MCF 10A (cell line): Measurements from ENCODE around the gene EFNA1. TPM values are rescaled to one million over a fixed set of nuclear protein-coding genes. Genes with fewer than 3 reads are reported as not detected.

Experiments used
- BruUV-seq: library from RNA; stranded (reverse); fragments of 400-500 nt; replicated peaks from 2 replicates; lab custom pipeline; 2021; lab: Mats Ljungman, UMichigan
- CTCF ChIA-PET: fragments of 300-600 bp; sonication (Branson Sonifier 250); formaldehyde crosslinking; extraction: SDS; loops from one replicate; lab custom pipeline; 2021; ENCODE audit warnings: antibody characterized with exemption, inconsistent platforms; lab: Yijun Ruan, JAX
- POLR2A ChIA-PET: fragments of 300-600, 350-650 bp; sonication (Branson Sonifier 250); formaldehyde crosslinking; extraction: SDS; loops from one replicate; lab custom pipeline; 2020; ENCODE audit warnings: antibody characterized with exemption, inconsistent platforms; lab: Yijun Ruan, JAX
- DNase-seq: peaks from one replicate; pipeline ENCODE4 v3.0.0-alpha.2; 2018; ENCODE audit not compliant: unreplicated experiment
- H3K27ac Mint-ChIP-seq: one replicate; pipeline ENCODE4 v1.8.0; 2022; ENCODE audit warnings: mild to moderate bottlenecking, low read depth, mixed read lengths; ENCODE audit not compliant: unreplicated experiment
- H3K27me3 Mint-ChIP-seq: one replicate; pipeline ENCODE4 v1.8.0; 2022; ENCODE audit warnings: mixed read lengths; ENCODE audit not compliant: insufficient read depth, unreplicated experiment
- H3K36me3 Mint-ChIP-seq: one replicate; pipeline ENCODE4 v1.8.0; 2022; ENCODE audit warnings: mild to moderate bottlenecking, moderate library complexity, mixed read lengths; ENCODE audit not compliant: insufficient read depth, unreplicated experiment
- H3K4me1 Mint-ChIP-seq: one replicate; pipeline ENCODE4 v1.8.0; 2022; ENCODE audit warnings: mixed read lengths; ENCODE audit not compliant: insufficient read depth, unreplicated experiment
- H3K4me3 Mint-ChIP-seq: one replicate; pipeline ENCODE4 v1.8.0; 2022; ENCODE audit warnings: mild to moderate bottlenecking, moderate library complexity, mixed read lengths; ENCODE audit not compliant: unreplicated experiment
- H3K9me3 Mint-ChIP-seq: one replicate; pipeline ENCODE4 v1.8.0; 2022; ENCODE audit warnings: mixed read lengths; ENCODE audit not compliant: unreplicated experiment
- CTCF ChIP-seq: fragments of 200-600 bp; IDR thresholded peaks from one replicate; pipeline ENCODE4 v1.8.0; 2022; ENCODE audit warnings: antibody characterized with exemption, mild to moderate bottlenecking; ENCODE audit not compliant: unreplicated experiment
- intact Hi-C: fragments of 100-400 bp; cut with micrococcal nuclease; formaldehyde crosslinking; loops from 2 replicates; pipeline ENCODE4 v1.14.1; 2022
- total RNA-seq: library from RNA; stranded (reverse); gene quantifications from 2 replicates; pipeline ENCODE4 v1.2.3, GENCODE V29; 2022

The EFNA1 gene
- total RNA-seq, 1 experiment from 2014 or later = 38.9 TPM

GRCh38 chr1:155175927-155176371, 48.3 kb downstream of the EFNA1 start:
- H3K4me3 Mint-ChIP-seq = no peak overlapping the region
- no peak for TF ChIP-seq CTCF
- POLR2A ChIA-PET = interaction anchor here (1.1 to 15.7 kb wide), 3 partner anchors 19 to 174 kb away, joined by 3 to 215 read pairs (median 5); partner anchors contain the start of gene ZBTB7B
- peaks cover 36% of the 10 kb centered on the region for H3K4me1 Mint-ChIP-seq
- H3K36me3 Mint-ChIP-seq = peaks cover 20% of the 10 kb centered on the region
- H3K27me3 Mint-ChIP-seq = no peaks in the 10 kb centered on the region
- BruUV-seq = no TSS peak
- H3K27ac Mint-ChIP-seq = no peak overlapping the region
- CTCF ChIA-PET = interaction anchor here (0.5 to 14.5 kb wide), 31 partner anchors 8 to 213 kb away, joined by 3 to 380 read pairs (median 4); partner anchors contain the start of genes LENEP and THBS3
- intact Hi-C loops = loop anchor here (1.0 to 5.0 kb wide), 5 partner anchors 17 to 416 kb away; partner anchors contain the start of gene MTX1
- H3K9me3 Mint-ChIP-seq = no peaks in the 10 kb centered on the region
- DNase-seq = no peak

GRCh38 chr1:155176544-155177071, 48.9 kb downstream of the EFNA1 start:
- CTCF ChIA-PET = interaction anchor here (0.6 to 14.5 kb wide), 22 partner anchors 8 to 613 kb away, joined by 3 to 380 read pairs (median 6); partner anchors contain the start of genes CLK2, EFNA1, MTX1 and THBS3
- peaks cover 36% of the 10 kb centered on the region for H3K4me1 Mint-ChIP-seq
- H3K36me3 Mint-ChIP-seq = peaks cover 13% of the 10 kb centered on the region
- DNase-seq = peak; percentile 91
- no peaks in the 10 kb centered on the region for H3K9me3 Mint-ChIP-seq
- H3K27me3 Mint-ChIP-seq = no peaks in the 10 kb centered on the region
- intact Hi-C loops = loop anchor here (1.0 to 5.0 kb wide), 5 partner anchors 16 to 416 kb away; partner anchors contain the start of gene MTX1
- H3K4me3 Mint-ChIP-seq = no peak overlapping the region
- H3K27ac Mint-ChIP-seq = no peak overlapping the region
- POLR2A ChIA-PET = interaction anchor here (0.7 to 15.7 kb wide), 4 partner anchors 18 to 1018 kb away, joined by 3 to 215 read pairs (median 4); no protein-coding TSS in a partner anchor
- BruUV-seq = no TSS peak
- peak; percentile 95 for TF ChIP-seq CTCF

- H3K27ac Mint-ChIP-seq = no peak overlapping the region
- ChIA-PET CTCF (interaction anchor here (0.6 to 3.5 kb wide), 30 partner anchors 8 to 614 kb away, joined by 3 to 54 read pairs (median 4); partner anchors contain the start of genes CLK2, EFNA1, MTX1 and THBS3), POLR2A (interaction anchor here (0.7 to 15.7 kb wide), 5 partner anchors 17 to 1018 kb away, joined by 3 to 215 read pairs (median 5); no protein-coding TSS in a partner anchor)
- H3K36me3 Mint-ChIP-seq = peaks cover 6% of the 10 kb centered on the region
- DNase-seq = no peak
- no peak for TF ChIP-seq CTCF
- no peak overlapping the region for H3K4me3 Mint-ChIP-seq
- no TSS peak for BruUV-seq
- no peaks in the 10 kb centered on the region for H3K9me3 Mint-ChIP-seq
- H3K27me3 Mint-ChIP-seq = no peaks in the 10 kb centered on the region
- intact Hi-C loops = loop anchor here (2.0 to 5.0 kb wide), 2 partner anchors 15 to 415 kb away; no protein-coding TSS in a partner anchor
- H3K4me1 Mint-ChIP-seq = peaks cover 30% of the 10 kb centered on the region
Observed at GRCh38 chr1:155177192-155177917, 49.7 kb downstream of the EFNA1 start.

GRCh38 chr1:155177918-155178281, 50.2 kb downstream of the EFNA1 start:
- Mint-ChIP-seq H3K27ac (no peak overlapping the region), H3K36me3 (peaks cover 7% of the 10 kb centered on the region)
- no peak for DNase-seq

More at GRCh38 chr1:155177918-155178281, 50.2 kb downstream of the EFNA1 start:
- Mint-ChIP-seq H3K4me3 (no peak overlapping the region), H3K4me1 (peaks cover 29% of the 10 kb centered on the region), H3K27me3 (no peaks in the 10 kb centered on the region), H3K9me3 (no peaks in the 10 kb centered on the region)
- intact Hi-C loops = loop anchor here (2.0 to 5.0 kb wide), 2 partner anchors 15 to 414 kb away; no protein-coding TSS in a partner anchor
- TF ChIP-seq CTCF = no peak
- no TSS peak for BruUV-seq
- ChIA-PET CTCF (interaction anchor here (0.6 to 3.5 kb wide), 19 partner anchors 7 to 414 kb away, joined by 3 to 54 read pairs (median 5); partner anchors contain the start of genes CLK2, MTX1 and THBS3), POLR2A (interaction anchor here (0.5 to 15.7 kb wide), 4 partner anchors 17 to 107 kb away, joined by 3 to 215 read pairs (median 6); no protein-coding TSS in a partner anchor)
